GM12878 (cell line): ENCODE data around the gene EIF4B. TPM values are rescaled to one million over a fixed set of nuclear protein-coding genes. Genes with fewer than 3 reads are reported as not detected.

Experiments
- BACH1 ChIP-seq: fragments of 450-650 bp; IDR thresholded peaks from 2 replicates; pipeline ENCODE4 v1.6.1; 2017; ENCODE audit warnings: mild to moderate bottlenecking, borderline replicate concordance
- BHLHE40 ChIP-seq, 2 experiments: fragments of 450-650 bp in 1 of 2; IDR thresholded peaks; 2 replicates each; pipeline ENCODE4 v1.6.1; 2011 to 2017; ENCODE audit warnings: low read depth in 2 of 2, borderline replicate concordance in 1 of 2, improper control_type of control experiment in 1 of 2, low read length in 1 of 2, mild to moderate bottlenecking in 1 of 2
- BRCA1 ChIP-seq: IDR thresholded peaks from 2 replicates; pipeline ENCODE4 v1.6.1; 2011; ENCODE audit warnings: low read depth, low read length, improper control_type of control experiment
- CHD2 ChIP-seq: IDR thresholded peaks from 2 replicates; pipeline ENCODE4 v1.6.1; 2011; ENCODE audit warnings: low read depth, low read length, improper control_type of control experiment, borderline replicate concordance
- EED ChIP-seq: sonication (generic); IDR thresholded peaks from 2 replicates; pipeline ENCODE4 v1.6.1; 2016; ENCODE audit warnings: antibody characterized with exemption, low read depth
- ESRRA ChIP-seq: IDR thresholded peaks from 2 replicates; pipeline ENCODE4 v1.6.1; 2012; ENCODE audit warnings: mild to moderate bottlenecking, low read length, improper control_type of control experiment
- FOXM1 ChIP-seq: IDR thresholded peaks from 2 replicates; pipeline ENCODE4 v1.6.1; 2012; ENCODE audit warnings: low read depth, mild to moderate bottlenecking, inconsistent platforms, low read length, moderate library complexity
- HCFC1 ChIP-seq: fragments of 150-350 bp; IDR thresholded peaks from 2 replicates; pipeline ENCODE4 v1.6.1; 2014; ENCODE audit warnings: low read length
- HDAC6 ChIP-seq: fragments of 200-600 bp; sonication (generic); IDR thresholded peaks from one replicate; pipeline ENCODE4 v1.8.0; 2017; ENCODE audit warnings: antibody characterized with exemption; ENCODE audit not compliant: unreplicated experiment
- IKZF2 ChIP-seq, 2 experiments: fragments of 450-650 bp; IDR thresholded peaks; 2 replicates each; pipeline ENCODE4 v1.6.1; 2017; ENCODE audit warnings: mild to moderate bottlenecking in 2 of 2, moderate library complexity in 2 of 2
- MTA3 ChIP-seq: IDR thresholded peaks from 2 replicates; pipeline ENCODE4 v1.6.1; 2012; ENCODE audit warnings: low read length, inconsistent platforms, borderline replicate concordance
- NBN ChIP-seq: fragments of 450-650 bp; IDR thresholded peaks from 2 replicates; pipeline ENCODE4 v1.6.1; 2016
- SREBF2 ChIP-seq: IDR thresholded peaks from 2 replicates; pipeline ENCODE4 v1.6.1; 2012; ENCODE audit warnings: mild to moderate bottlenecking, low read length
- SRF ChIP-seq, 2 experiments: IDR thresholded peaks; 2 replicates each; pipeline ENCODE4 v1.6.1; 2011; ENCODE audit warnings: low read depth in 2 of 2, low read length in 2 of 2, mild to moderate bottlenecking in 1 of 2, moderate library complexity in 1 of 2
- SUZ12 ChIP-seq: fragments of 200-600 bp; sonication (generic); IDR thresholded peaks from one replicate; pipeline ENCODE4 v1.6.1; 2018; ENCODE audit warnings: antibody characterized with exemption, mild to moderate bottlenecking; ENCODE audit not compliant: unreplicated experiment
- YBX1 ChIP-seq: fragments of 450-650 bp; IDR thresholded peaks from 2 replicates; pipeline ENCODE4 v1.6.1; 2016; ENCODE audit warnings: antibody characterized with exemption
- ZBED1 ChIP-seq: IDR thresholded peaks from 2 replicates; pipeline ENCODE4 v1.6.1; 2016; ENCODE audit warnings: borderline replicate concordance
- ZNF274 ChIP-seq: IDR thresholded peaks from one replicate; pipeline ENCODE4 v1.8.0; 2011; ENCODE audit not compliant: insufficient read length, insufficient read depth
- ZNF622 ChIP-seq: fragments of 450-650 bp; IDR thresholded peaks from 2 replicates; pipeline ENCODE4 v1.6.1; 2017; ENCODE audit warnings: mild to moderate bottlenecking, inconsistent platforms
- ZZZ3 ChIP-seq: IDR thresholded peaks from 2 replicates; pipeline ENCODE4 v1.6.1; 2011; ENCODE audit warnings: low read depth; ENCODE audit not compliant: control insufficient read depth, insufficient read length
- polyA plus RNA-seq, 11 experiments: library from polyadenylated mRNA; depleted of rRNA in 4 of 11; unstranded in 6 of 11; stranded (reverse) in 5 of 11; fragments of >200 nt; fragmentation: Nextera tagmentation in 4 of 11; fragmentation: Illumina TruSeq in 1 of 11; extraction: Ambion mirVana in 4 of 11; extraction: Trizol in 1 of 11; gene quantifications; 1 replicate in 1 of 11; 2 replicates in 10 of 11; pipeline versions ENCODE4 v1.2.1 to v1.2.3, GENCODE V29; 2011 to 2016; ENCODE audit warnings: inconsistent platforms in 2 of 11, missing spikeins in 2 of 11, low read depth in 1 of 11
- total RNA-seq, 4 experiments: library from RNA; depleted of rRNA in 3 of 4; stranded (reverse); fragments of >200 nt in 3 of 4; fragmentation: Illumina TruSeq in 1 of 4; extraction: Trizol in 1 of 4; gene quantifications; 2 replicates each; pipeline versions ENCODE4 v1.2.1 to v1.2.3, GENCODE V29; 2013 to 2021
- TF ChIP-seq, protein P1 (sequence below): fragments of 450-650 bp; IDR thresholded peaks from 2 replicates; pipeline ENCODE4 v1.6.1; 2014; ENCODE audit warnings: mild to moderate bottlenecking
- TF ChIP-seq, protein P2 (sequence below): fragments of 150-350 bp; IDR thresholded peaks from 2 replicates; pipeline ENCODE4 v1.6.1; 2016; ENCODE audit warnings: low read depth, low read length
- TF ChIP-seq, protein P3 (sequence below): fragments of 450-650 bp; IDR thresholded peaks from 2 replicates; pipeline ENCODE4 v1.6.1; 2016; ENCODE audit warnings: mild to moderate bottlenecking
- TF ChIP-seq, protein P4 (sequence below): fragments of 450-650 bp; IDR thresholded peaks from 2 replicates; pipeline ENCODE4 v1.6.1; 2017; ENCODE audit warnings: mild to moderate bottlenecking

EIF4B gene
- total and polyA plus RNA-seq, 10 of the 15 experiments (the other 5 are each of a cell fraction or from before 2014, with no cell fraction given): 123 to 752 (median 431) TPM

GRCh38 chr12:53005986-53006809, at the start of gene EIF4B (continued):
- TF ChIP-seq, protein P1, sequence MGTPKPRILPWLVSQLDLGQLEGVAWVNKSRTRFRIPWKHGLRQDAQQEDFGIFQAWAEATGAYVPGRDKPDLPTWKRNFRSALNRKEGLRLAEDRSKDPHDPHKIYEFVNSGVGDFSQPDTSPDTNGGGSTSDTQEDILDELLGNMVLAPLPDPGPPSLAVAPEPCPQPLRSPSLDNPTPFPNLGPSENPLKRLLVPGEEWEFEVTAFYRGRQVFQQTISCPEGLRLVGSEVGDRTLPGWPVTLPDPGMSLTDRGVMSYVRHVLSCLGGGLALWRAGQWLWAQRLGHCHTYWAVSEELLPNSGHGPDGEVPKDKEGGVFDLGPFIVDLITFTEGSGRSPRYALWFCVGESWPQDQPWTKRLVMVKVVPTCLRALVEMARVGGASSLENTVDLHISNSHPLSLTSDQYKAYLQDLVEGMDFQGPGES: no peak
- TF ChIP-seq ESRRA: 0 out of 2 replicates have a peak, but pooled peaks have one; percentile 41
- TF ChIP-seq ZNF274: no peak
- no peak; the same call in 1 of the 2 replicates for TF ChIP-seq MTA3
- TF ChIP-seq BHLHE40 (IDR thresholded peaks at IDR 0.05; ENCODE audit: borderline replicate concordance in 1 of 2, low read depth in 2 of 2, low read length in 1 of 2): peak; percentile 85 to 93
- TF ChIP-seq, protein P2, sequence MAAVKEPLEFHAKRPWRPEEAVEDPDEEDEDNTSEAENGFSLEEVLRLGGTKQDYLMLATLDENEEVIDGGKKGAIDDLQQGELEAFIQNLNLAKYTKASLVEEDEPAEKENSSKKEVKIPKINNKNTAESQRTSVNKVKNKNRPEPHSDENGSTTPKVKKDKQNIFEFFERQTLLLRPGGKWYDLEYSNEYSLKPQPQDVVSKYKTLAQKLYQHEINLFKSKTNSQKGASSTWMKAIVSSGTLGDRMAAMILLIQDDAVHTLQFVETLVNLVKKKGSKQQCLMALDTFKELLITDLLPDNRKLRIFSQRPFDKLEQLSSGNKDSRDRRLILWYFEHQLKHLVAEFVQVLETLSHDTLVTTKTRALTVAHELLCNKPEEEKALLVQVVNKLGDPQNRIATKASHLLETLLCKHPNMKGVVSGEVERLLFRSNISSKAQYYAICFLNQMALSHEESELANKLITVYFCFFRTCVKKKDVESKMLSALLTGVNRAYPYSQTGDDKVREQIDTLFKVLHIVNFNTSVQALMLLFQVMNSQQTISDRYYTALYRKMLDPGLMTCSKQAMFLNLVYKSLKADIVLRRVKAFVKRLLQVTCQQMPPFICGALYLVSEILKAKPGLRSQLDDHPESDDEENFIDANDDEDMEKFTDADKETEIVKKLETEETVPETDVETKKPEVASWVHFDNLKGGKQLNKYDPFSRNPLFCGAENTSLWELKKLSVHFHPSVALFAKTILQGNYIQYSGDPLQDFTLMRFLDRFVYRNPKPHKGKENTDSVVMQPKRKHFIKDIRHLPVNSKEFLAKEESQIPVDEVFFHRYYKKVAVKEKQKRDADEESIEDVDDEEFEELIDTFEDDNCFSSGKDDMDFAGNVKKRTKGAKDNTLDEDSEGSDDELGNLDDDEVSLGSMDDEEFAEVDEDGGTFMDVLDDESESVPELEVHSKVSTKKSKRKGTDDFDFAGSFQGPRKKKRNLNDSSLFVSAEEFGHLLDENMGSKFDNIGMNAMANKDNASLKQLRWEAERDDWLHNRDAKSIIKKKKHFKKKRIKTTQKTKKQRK: no peak; the same call in 1 of the 2 replicates
- TF ChIP-seq YBX1: no peak
- TF ChIP-seq ZZZ3: no peak
- TF ChIP-seq, protein P3, sequence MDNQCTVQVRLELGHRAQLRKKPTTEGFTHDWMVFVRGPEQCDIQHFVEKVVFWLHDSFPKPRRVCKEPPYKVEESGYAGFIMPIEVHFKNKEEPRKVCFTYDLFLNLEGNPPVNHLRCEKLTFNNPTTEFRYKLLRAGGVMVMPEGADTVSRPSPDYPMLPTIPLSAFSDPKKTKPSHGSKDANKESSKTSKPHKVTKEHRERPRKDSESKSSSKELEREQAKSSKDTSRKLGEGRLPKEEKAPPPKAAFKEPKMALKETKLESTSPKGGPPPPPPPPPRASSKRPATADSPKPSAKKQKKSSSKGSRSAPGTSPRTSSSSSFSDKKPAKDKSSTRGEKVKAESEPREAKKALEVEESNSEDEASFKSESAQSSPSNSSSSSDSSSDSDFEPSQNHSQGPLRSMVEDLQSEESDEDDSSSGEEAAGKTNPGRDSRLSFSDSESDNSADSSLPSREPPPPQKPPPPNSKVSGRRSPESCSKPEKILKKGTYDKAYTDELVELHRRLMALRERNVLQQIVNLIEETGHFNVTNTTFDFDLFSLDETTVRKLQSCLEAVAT: peak; percentile 70; the same call in 1 of the 2 replicates
- no peak for TF ChIP-seq FOXM1
- no peak; the same call in 1 of the 2 replicates for TF ChIP-seq HCFC1
- TF ChIP-seq EED: peak; percentile 47; the same call in 1 of the 2 replicates
- TF ChIP-seq SRF (IDR thresholded peaks at IDR 0.05; ENCODE audit: low read depth in 2 of 2, low read length in 2 of 2): no peak
- TF ChIP-seq NBN: peak; percentile 77
- no peak for TF ChIP-seq SREBF2
- peak; percentile 2 for TF ChIP-seq HDAC6
- peak; percentile 78 for TF ChIP-seq CHD2
- no peak for TF ChIP-seq BRCA1
- TF ChIP-seq IKZF2 (IDR thresholded peaks at IDR 0.05): peak; percentile 26 to 28; a peak in 1 of 4 replicates
- peak; percentile 43; the same call in 1 of the 2 replicates for TF ChIP-seq BACH1
- no peak; the same call in 1 of the 2 replicates for TF ChIP-seq ZNF622
- TF ChIP-seq, protein P4, sequence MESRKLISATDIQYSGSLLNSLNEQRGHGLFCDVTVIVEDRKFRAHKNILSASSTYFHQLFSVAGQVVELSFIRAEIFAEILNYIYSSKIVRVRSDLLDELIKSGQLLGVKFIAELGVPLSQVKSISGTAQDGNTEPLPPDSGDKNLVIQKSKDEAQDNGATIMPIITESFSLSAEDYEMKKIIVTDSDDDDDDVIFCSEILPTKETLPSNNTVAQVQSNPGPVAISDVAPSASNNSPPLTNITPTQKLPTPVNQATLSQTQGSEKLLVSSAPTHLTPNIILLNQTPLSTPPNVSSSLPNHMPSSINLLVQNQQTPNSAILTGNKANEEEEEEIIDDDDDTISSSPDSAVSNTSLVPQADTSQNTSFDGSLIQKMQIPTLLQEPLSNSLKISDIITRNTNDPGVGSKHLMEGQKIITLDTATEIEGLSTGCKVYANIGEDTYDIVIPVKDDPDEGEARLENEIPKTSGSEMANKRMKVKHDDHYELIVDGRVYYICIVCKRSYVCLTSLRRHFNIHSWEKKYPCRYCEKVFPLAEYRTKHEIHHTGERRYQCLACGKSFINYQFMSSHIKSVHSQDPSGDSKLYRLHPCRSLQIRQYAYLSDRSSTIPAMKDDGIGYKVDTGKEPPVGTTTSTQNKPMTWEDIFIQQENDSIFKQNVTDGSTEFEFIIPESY: 0 out of 2 replicates have a peak, but pooled peaks have one; percentile 15
- no peak for TF ChIP-seq SUZ12
- TF ChIP-seq ZBED1: 0 out of 2 replicates have a peak, but pooled peaks have one; percentile 68
